ENCODE measurements around the gene KRTAP12-1. TPM values are rescaled to one million over a fixed set of nuclear protein-coding genes. Genes with fewer than 3 reads are reported as not detected.

The KRTAP12-1 gene
- not detected for total RNA-seq
- not detected for polyA plus RNA-seq
- long read RNA-seq, donor 1, result 0 reads
- long read RNA-seq, donor 2, result 0 reads
- long read RNA-seq, donor 3, result 0 reads
- long read RNA-seq, donor 4, result 0 reads
- long read RNA-seq, donor 5, result 0 reads

- Histone ChIP-seq H3K27me3 (ENCODE audit: control insufficient read depth in 3 of 3, insufficient read depth in 3 of 3, low read length in 2 of 3) (peaks cover 0 to 6% (median 2%) of the 10 kb centered on the region in 3 donors), H3K9me3 (ENCODE audit: control insufficient read depth in 4 of 4, insufficient read depth in 3 of 4, low read length in 3 of 4) (no peaks in the 10 kb centered on the region), H3K36me3 (ENCODE audit: control insufficient read depth in 4 of 4, insufficient read depth in 4 of 4, low read length in 4 of 4) (no peaks in the 10 kb centered on the region), H3K9ac (ENCODE audit: insufficient read depth in 1 of 2, low read length in 2 of 2) (no peak within 1 kb of the TSS), H3K4me1 (ENCODE audit: control insufficient read depth in 5 of 5, insufficient read depth in 5 of 5, low read length in 5 of 5) (no peaks in the 10 kb centered on the region), H3K27ac (ENCODE audit: low read depth in 1 of 2, low read length in 1 of 2) (no peak within 1 kb of the TSS), H3K4me3 (no peak within 1 kb of the TSS)
- 74 to 78% methylated on average over 21 to 23 of the region's 23 CpGs for WGBS, 2 donors
- no peak for TF ChIP-seq CTCF (IDR thresholded peaks at IDR 0.05; ENCODE audit: control extremely low read depth, extremely low read depth)
- ATAC-seq (ENCODE audit: insufficient read depth, low FRiP score) (no peak), DNase-seq (no peak)
Observed at GRCh38 chr21:44681861-44682579, at the start of gene KRTAP12-1. KRTAP12-1 (minus strand) TSS chr21:44682163; CDS start chr21:44682123, 40 bp downstream.

GRCh38 chr21:44730951-44731579 is 49.1 kb upstream of the KRTAP12-1 start:
- no peaks in the 10 kb centered on the region for H3K36me3 ChIP-seq (ENCODE audit: control insufficient read depth in 4 of 4, insufficient read depth in 4 of 4, low read length in 4 of 4)
- peaks cover 0 to 7% (median 0%) of the 10 kb centered on the region in 4 donors for H3K9me3 ChIP-seq (ENCODE audit: control insufficient read depth in 4 of 4, insufficient read depth in 3 of 4, low read length in 3 of 4)
- WGBS, 2 donors, result 68 to 69% methylated on average over 9 of the region's 9 CpGs
- H3K4me1 ChIP-seq (ENCODE audit: control insufficient read depth in 5 of 5, insufficient read depth in 5 of 5, low read length in 5 of 5), result no peaks in the 10 kb centered on the region
- no peak overlapping the region for H3K4me3 ChIP-seq
- no peak overlapping the region for H3K27ac ChIP-seq (ENCODE audit: low read depth in 1 of 2, low read length in 1 of 2)
- DNase-seq (no peak), ATAC-seq (ENCODE audit: insufficient read depth, low FRiP score) (no peak)
- H3K9ac ChIP-seq (ENCODE audit: insufficient read depth in 1 of 2, low read length in 2 of 2), result no peak overlapping the region
- no peak for TF ChIP-seq CTCF (IDR thresholded peaks at IDR 0.05; ENCODE audit: control extremely low read depth, extremely low read depth)
- H3K27me3 ChIP-seq (ENCODE audit: control insufficient read depth in 3 of 3, insufficient read depth in 3 of 3, low read length in 2 of 3), result peaks cover 0 to under 1% (median 0%) of the 10 kb centered on the region in 3 donors

GRCh38 chr21:44730028-44730395 is 48.0 kb upstream of the KRTAP12-1 start:
- H3K27me3 ChIP-seq (ENCODE audit: control insufficient read depth in 3 of 3, insufficient read depth in 3 of 3, low read length in 2 of 3), result peaks cover 0 to 5% (median under 1%) of the 10 kb centered on the region in 3 donors
- 90% methylated on average over 7 of the region's 7 CpGs for WGBS, 2 donors
- no peak for DNase-seq

More at GRCh38 chr21:44730028-44730395, 48.0 kb upstream of the KRTAP12-1 start:
- Histone ChIP-seq H3K4me1 (ENCODE audit: control insufficient read depth in 5 of 5, insufficient read depth in 5 of 5, low read length in 5 of 5) (no peaks in the 10 kb centered on the region), H3K36me3 (ENCODE audit: control insufficient read depth in 4 of 4, insufficient read depth in 4 of 4, low read length in 4 of 4) (no peaks in the 10 kb centered on the region), H3K27ac (ENCODE audit: low read depth in 1 of 2, low read length in 1 of 2) (no peak overlapping the region), H3K9me3 (ENCODE audit: control insufficient read depth in 4 of 4, insufficient read depth in 3 of 4, low read length in 3 of 4) (peaks cover 0 to 2% (median 0%) of the 10 kb centered on the region in 4 donors), H3K4me3 (no peak overlapping the region), H3K9ac (ENCODE audit: insufficient read depth in 1 of 2, low read length in 2 of 2) (no peak overlapping the region)
- no peak for TF ChIP-seq CTCF (IDR thresholded peaks at IDR 0.05; ENCODE audit: control extremely low read depth, extremely low read depth)
- ATAC-seq (ENCODE audit: insufficient read depth, low FRiP score), result no peak

Data from lung (tissue), 16 donors.